Measurements from ENCODE around the gene SPO11. TPM values are rescaled to one million over a fixed set of nuclear protein-coding genes. Genes with fewer than 3 reads are reported as not detected.

Gene SPO11
- total RNA-seq, 1 donor from 2014 or later = not detected

DNA sequence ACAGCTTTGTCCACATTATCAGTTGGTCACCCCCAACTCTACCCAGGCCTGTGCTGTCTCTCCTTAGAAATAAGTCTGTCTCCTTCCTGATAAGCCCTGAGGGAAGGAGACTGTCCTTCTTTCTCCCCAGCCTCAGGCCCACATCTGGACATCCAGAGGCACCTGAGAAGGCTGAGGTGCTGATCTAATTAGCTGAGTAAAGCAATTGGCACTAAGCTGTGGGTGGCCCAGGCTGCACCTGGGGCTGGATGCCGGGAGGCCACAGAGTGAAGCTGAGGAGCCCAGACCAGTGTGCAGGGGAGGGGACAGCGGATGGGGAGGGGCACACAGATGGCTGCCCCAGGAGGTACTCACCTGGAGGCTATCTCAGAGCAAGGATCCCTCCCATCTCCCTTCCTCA is 37.0 kb upstream of the SPO11 start:
- H3K9me3 Mint-ChIP-seq = no peaks in the 10 kb centered on the region
- Histone ChIP-seq H3K4me2 (no peak overlapping the region), H3K9ac (no peak overlapping the region), H3K27me3 (no peaks in the 10 kb centered on the region), H4K20me1 (ENCODE audit: low read depth) (no peaks in the 10 kb centered on the region), H3F3A (ENCODE audit: low read depth) (peaks cover 28% of the 10 kb centered on the region), H3K9me3 (ENCODE audit: low read depth) (no peaks in the 10 kb centered on the region), H3K79me2 (ENCODE audit: low read depth) (no peaks in the 10 kb centered on the region), H3K27ac (no peak overlapping the region), H2AFZ (replicated peaks) (no peak overlapping the region), H3K4me3 (no peak overlapping the region), H3K36me3 (no peaks in the 10 kb centered on the region), H3K4me1 (peaks cover 54% of the 10 kb centered on the region)
- H3K36me3 Mint-ChIP-seq = no peaks in the 10 kb centered on the region
- H3K4me1 Mint-ChIP-seq = peaks cover 78% of the 10 kb centered on the region
- TF ChIP-seq EZH2 (IDR thresholded peaks at IDR 0.05) = no peak
- no peak for TF ChIP-seq EZH2phosphoT487 (IDR thresholded peaks at IDR 0.05)
- TF ChIP-seq, protein P1, sequence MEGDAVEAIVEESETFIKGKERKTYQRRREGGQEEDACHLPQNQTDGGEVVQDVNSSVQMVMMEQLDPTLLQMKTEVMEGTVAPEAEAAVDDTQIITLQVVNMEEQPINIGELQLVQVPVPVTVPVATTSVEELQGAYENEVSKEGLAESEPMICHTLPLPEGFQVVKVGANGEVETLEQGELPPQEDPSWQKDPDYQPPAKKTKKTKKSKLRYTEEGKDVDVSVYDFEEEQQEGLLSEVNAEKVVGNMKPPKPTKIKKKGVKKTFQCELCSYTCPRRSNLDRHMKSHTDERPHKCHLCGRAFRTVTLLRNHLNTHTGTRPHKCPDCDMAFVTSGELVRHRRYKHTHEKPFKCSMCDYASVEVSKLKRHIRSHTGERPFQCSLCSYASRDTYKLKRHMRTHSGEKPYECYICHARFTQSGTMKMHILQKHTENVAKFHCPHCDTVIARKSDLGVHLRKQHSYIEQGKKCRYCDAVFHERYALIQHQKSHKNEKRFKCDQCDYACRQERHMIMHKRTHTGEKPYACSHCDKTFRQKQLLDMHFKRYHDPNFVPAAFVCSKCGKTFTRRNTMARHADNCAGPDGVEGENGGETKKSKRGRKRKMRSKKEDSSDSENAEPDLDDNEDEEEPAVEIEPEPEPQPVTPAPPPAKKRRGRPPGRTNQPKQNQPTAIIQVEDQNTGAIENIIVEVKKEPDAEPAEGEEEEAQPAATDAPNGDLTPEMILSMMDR (IDR thresholded peaks at IDR 0.05) = no peak
- no peak for DNase-seq (ENCODE audit: low spot score)
- no peak overlapping the region for H3K4me3 Mint-ChIP-seq
- H3K27ac Mint-ChIP-seq = peak overlapping the region; percentile 63
- peaks cover 6% of the 10 kb centered on the region for H3K27me3 Mint-ChIP-seq (ENCODE audit: insufficient read depth, low read depth)

DNA sequence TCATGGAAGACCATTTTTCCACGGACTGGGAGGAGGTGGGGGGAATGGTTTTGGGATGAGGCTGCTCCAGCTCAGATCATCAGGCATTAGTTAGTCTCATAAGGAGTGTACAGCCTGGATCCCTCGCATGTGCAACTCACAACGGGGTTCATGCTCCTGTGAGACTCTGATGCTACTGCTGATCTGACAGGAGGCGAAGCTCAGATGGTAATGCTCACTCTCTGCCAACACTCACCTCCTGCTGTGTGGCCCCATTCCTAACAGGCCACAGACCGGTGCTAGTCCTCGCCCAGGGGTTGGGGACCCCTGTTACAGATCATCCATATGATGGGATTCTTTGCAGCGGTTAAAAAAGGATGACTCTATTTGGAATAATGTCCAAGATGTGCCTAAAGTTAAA is 35.6 kb upstream of the SPO11 start:
- Histone ChIP-seq H3K4me1 (peaks cover 40% of the 10 kb centered on the region), H4K20me1 (ENCODE audit: low read depth) (no peaks in the 10 kb centered on the region)
- H3K4me1 Mint-ChIP-seq = peaks cover 64% of the 10 kb centered on the region

DNA sequence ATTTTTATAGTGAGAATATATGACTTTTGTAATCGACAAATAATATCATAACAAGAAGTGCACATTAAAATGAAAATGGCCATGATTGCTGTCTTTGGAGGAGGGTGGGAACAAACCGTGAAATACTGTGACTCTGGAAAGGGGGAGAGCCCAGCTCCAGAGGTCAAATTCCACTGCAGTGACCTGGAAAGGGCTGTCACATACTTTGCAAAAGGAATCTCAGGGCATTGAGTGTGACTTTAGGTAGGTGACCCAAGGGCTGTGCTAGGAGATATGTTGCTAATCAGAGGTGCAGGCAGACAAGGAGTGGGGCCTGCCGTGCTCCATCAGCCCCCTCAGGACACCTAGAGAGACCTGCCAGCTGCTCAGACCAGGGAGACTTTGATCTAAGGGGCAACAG is 35.1 kb upstream of the SPO11 start:
- peak overlapping the region; percentile 98 for H3K27ac Mint-ChIP-seq
- TF ChIP-seq EZH2phosphoT487 (IDR thresholded peaks at IDR 0.05) (no peak), EZH2 (IDR thresholded peaks at IDR 0.05) (no peak)
- TF ChIP-seq, protein P1 (IDR thresholded peaks at IDR 0.05) = no peak
- H3K4me1 Mint-ChIP-seq = peaks cover 60% of the 10 kb centered on the region

More for the DNA sequence above, 35.6 kb upstream of the SPO11 start:
- TF ChIP-seq EZH2 (IDR thresholded peaks at IDR 0.05) = no peak
- TF ChIP-seq, protein P1 (IDR thresholded peaks at IDR 0.05) = no peak
- no peak for TF ChIP-seq EZH2phosphoT487 (IDR thresholded peaks at IDR 0.05)
- Mint-ChIP-seq H3K27me3 (ENCODE audit: insufficient read depth, low read depth) (peaks cover 6% of the 10 kb centered on the region), H3K9me3 (no peaks in the 10 kb centered on the region), H3K36me3 (no peaks in the 10 kb centered on the region), H3K4me3 (peak overlapping the region; percentile 5), H3K27ac (peak overlapping the region; percentile 98)
- Histone ChIP-seq H3F3A (ENCODE audit: low read depth) (peaks cover 14% of the 10 kb centered on the region), H3K27ac (no peak overlapping the region), H2AFZ (replicated peaks) (no peak overlapping the region), H3K79me2 (ENCODE audit: low read depth) (no peaks in the 10 kb centered on the region), H3K36me3 (no peaks in the 10 kb centered on the region), H3K27me3 (no peaks in the 10 kb centered on the region), H3K9me3 (ENCODE audit: low read depth) (no peaks in the 10 kb centered on the region), H3K4me3 (no peak overlapping the region), H3K4me2 (peak overlapping the region; percentile 25), H3K9ac (no peak overlapping the region)
- no peak for DNase-seq (ENCODE audit: low spot score)

More for the DNA sequence above, 35.1 kb upstream of the SPO11 start:
- Mint-ChIP-seq H3K36me3 (no peaks in the 10 kb centered on the region), H3K4me3 (peak overlapping the region; percentile 59), H3K9me3 (no peaks in the 10 kb centered on the region), H3K27me3 (ENCODE audit: insufficient read depth, low read depth) (peaks cover 6% of the 10 kb centered on the region)
- H2AFZ ChIP-seq (replicated peaks) = no peak overlapping the region
- no peaks in the 10 kb centered on the region for H4K20me1 ChIP-seq (ENCODE audit: low read depth)
- no peak overlapping the region for H3K27ac ChIP-seq
- DNase-seq (ENCODE audit: low spot score) = peak; percentile 64
- H3K9me3 ChIP-seq (ENCODE audit: low read depth) = no peaks in the 10 kb centered on the region
- H3K4me3 ChIP-seq = no peak overlapping the region
- no peaks in the 10 kb centered on the region for H3K27me3 ChIP-seq
- no peaks in the 10 kb centered on the region for H3K36me3 ChIP-seq
- H3K4me2 ChIP-seq = peak overlapping the region; percentile 25
- peaks cover 8% of the 10 kb centered on the region for H3F3A ChIP-seq (ENCODE audit: low read depth)
- H3K4me1 ChIP-seq = peaks cover 34% of the 10 kb centered on the region
- no peak overlapping the region for H3K9ac ChIP-seq
- H3K79me2 ChIP-seq (ENCODE audit: low read depth) = no peaks in the 10 kb centered on the region
